HCT116 (cell line): ENCODE results near the gene ADK.

Experiments
- FOSL1 ChIP-seq: IDR thresholded peaks from 2 replicates; pipeline ENCODE4 v1.6.1; 2012; ENCODE audit warnings: low read depth
- JUND ChIP-seq: IDR thresholded peaks from 2 replicates; pipeline ENCODE4 v1.6.1; 2012
- POLR2A ChIP-seq: IDR thresholded peaks from 2 replicates; pipeline ENCODE4 v1.7.0; 2011; ENCODE audit warnings: borderline replicate concordance; ENCODE audit not compliant: insufficient read depth, insufficient read length; ENCODE audit errors: extremely low read depth
- POLR2AphosphoS5 ChIP-seq: IDR thresholded peaks from 2 replicates; pipeline ENCODE4 v1.6.1; 2011; ENCODE audit warnings: mild to moderate bottlenecking, low read depth, low read length, moderate library complexity
- TCF7L2 ChIP-seq: IDR thresholded peaks from 2 replicates; pipeline ENCODE4 v1.7.0; 2011; ENCODE audit warnings: borderline replicate concordance, inconsistent platforms; ENCODE audit not compliant: insufficient read depth, insufficient read length; ENCODE audit errors: extremely low read depth
- YY1 ChIP-seq: IDR thresholded peaks from 2 replicates; pipeline ENCODE4 v1.6.1; 2011; ENCODE audit warnings: low read length, low read depth, moderate library complexity, mild to moderate bottlenecking; ENCODE audit not compliant: insufficient replicate concordance; ENCODE audit errors: extremely low read depth
- ZNF274 ChIP-seq: fragments of 200-500 bp; sonication (Bioruptor generic); IDR thresholded peaks from 2 replicates; pipeline ENCODE4 v1.6.1; 2014; ENCODE audit warnings: mild to moderate bottlenecking, low read depth, low read length, inconsistent platforms
- TF ChIP-seq, protein P1 (sequence below), 3 experiments: fragments of 200-600 bp in 1 of 3; sonication (generic) in 1 of 3; IDR thresholded peaks in 2 of 3; conservative IDR thresholded peaks in 1 of 3; 2 replicates each; pipeline ENCODE4 v1.5.1; 2012 to 2017; ENCODE audit warnings: low read depth in 2 of 3, low read length in 2 of 3, antibody characterized with exemption in 1 of 3, borderline replicate concordance in 1 of 3, control low read depth in 1 of 3, mild to moderate bottlenecking in 1 of 3, mixed read lengths in 1 of 3, mixed run types in 1 of 3, moderate library complexity in 1 of 3; ENCODE audit not compliant: insufficient read depth in 1 of 3

DNA sequence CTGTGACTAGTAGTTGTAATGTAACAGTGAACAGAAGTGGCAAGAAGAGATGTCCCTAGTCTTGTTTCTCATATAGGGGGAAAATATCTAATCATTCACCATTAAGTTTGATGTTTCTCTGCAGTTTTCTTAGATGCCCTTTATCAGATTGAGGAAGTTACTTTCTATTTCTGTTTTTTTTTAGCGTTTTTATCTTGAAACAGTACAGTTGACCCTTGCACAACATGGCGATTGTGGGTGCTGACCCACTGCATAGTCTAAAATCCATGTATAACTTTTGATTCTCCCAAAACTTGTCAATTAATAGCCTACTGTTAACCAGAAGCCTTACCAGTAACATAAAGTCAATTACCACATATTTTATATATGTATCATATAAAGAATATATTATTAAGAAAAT is 192.0 kb downstream of the ADK start:
- TF ChIP-seq YY1 (no peak), ZNF274 (no peak), POLR2A (no peak), FOSL1 (no peak), POLR2AphosphoS5 (no peak), JUND (no peak), TCF7L2 (no peak)
- TF ChIP-seq, protein P1, sequence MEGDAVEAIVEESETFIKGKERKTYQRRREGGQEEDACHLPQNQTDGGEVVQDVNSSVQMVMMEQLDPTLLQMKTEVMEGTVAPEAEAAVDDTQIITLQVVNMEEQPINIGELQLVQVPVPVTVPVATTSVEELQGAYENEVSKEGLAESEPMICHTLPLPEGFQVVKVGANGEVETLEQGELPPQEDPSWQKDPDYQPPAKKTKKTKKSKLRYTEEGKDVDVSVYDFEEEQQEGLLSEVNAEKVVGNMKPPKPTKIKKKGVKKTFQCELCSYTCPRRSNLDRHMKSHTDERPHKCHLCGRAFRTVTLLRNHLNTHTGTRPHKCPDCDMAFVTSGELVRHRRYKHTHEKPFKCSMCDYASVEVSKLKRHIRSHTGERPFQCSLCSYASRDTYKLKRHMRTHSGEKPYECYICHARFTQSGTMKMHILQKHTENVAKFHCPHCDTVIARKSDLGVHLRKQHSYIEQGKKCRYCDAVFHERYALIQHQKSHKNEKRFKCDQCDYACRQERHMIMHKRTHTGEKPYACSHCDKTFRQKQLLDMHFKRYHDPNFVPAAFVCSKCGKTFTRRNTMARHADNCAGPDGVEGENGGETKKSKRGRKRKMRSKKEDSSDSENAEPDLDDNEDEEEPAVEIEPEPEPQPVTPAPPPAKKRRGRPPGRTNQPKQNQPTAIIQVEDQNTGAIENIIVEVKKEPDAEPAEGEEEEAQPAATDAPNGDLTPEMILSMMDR (IDR thresholded peaks at IDR 0.05 in 2 of 3, conservative IDR thresholded peaks at IDR 0.05 in 1 of 3; ENCODE audit: borderline replicate concordance in 1 of 3, insufficient read depth in 1 of 3, low read depth in 2 of 3, low read length in 2 of 3), result no peak
